Heart right ventricle (tissue), 16 donors: ENCODE data around the gene CATSPERE. TPM values are rescaled to one million over a fixed set of nuclear protein-coding genes. Genes with fewer than 3 reads are reported as not detected.
A peak's percentile ranks its signal among the peaks of the same experiment; 100 is the strongest.

ENCODE experiments used
- ATAC-seq, 8 donors: fragments of 200-7000 bp; cut with Tn5 transposase; one replicate each; pipeline ENCODE4 v1.9.1; 2020; ENCODE audit warnings: mild to moderate bottlenecking in 8 of 8, moderate library complexity in 8 of 8, moderate number of reproducible peaks in 1 of 8
- DNase-seq, 2 donors: peaks; one replicate each; pipeline ENCODE4 v3.0.0-alpha.2; 2020
- H3K27ac ChIP-seq, 10 donors: fragments of 200-600 bp; sonication (generic) in 2 of 10; one replicate each; pipeline versions ENCODE4 v1.5.0 to v1.8.0; 2020 to 2022; ENCODE audit warnings: mild to moderate bottlenecking in 3 of 10
- H3K27me3 ChIP-seq, 7 donors: fragments of 200-600 bp; one replicate each; pipeline ENCODE4 v1.8.0; 2021 to 2022; ENCODE audit warnings: mild to moderate bottlenecking in 2 of 7
- H3K36me3 ChIP-seq, 9 donors: fragments of 200-600 bp; sonication (generic) in 1 of 9; one replicate each; pipeline versions ENCODE4 v1.5.0 to v1.8.0; 2020 to 2022; ENCODE audit warnings: mild to moderate bottlenecking in 2 of 9
- H3K4me1 ChIP-seq, 9 donors: fragments of 200-600 bp; sonication (generic) in 1 of 9; one replicate each; pipeline versions ENCODE4 v1.5.0 to v1.8.0; 2020 to 2022; ENCODE audit warnings: mild to moderate bottlenecking in 4 of 9
- H3K4me3 ChIP-seq, 10 donors: fragments of 200-600 bp; sonication (generic) in 2 of 10; one replicate each; pipeline versions ENCODE4 v1.5.0 to v1.8.0; 2020 to 2022; ENCODE audit warnings: mild to moderate bottlenecking in 7 of 10, moderate library complexity in 2 of 10
- H3K9me3 ChIP-seq, 11 donors: fragments of 200-600 bp in 10 of 11; sonication (generic) in 2 of 11; one replicate each; pipeline versions ENCODE4 v1.5.0 to v1.8.0; 2013 to 2022; ENCODE audit warnings: mild to moderate bottlenecking in 2 of 11, control low read depth in 1 of 11, moderate library complexity in 1 of 11
- CTCF ChIP-seq, 9 donors: fragments of 200-600 bp; sonication (generic) in 2 of 9; IDR thresholded peaks; one replicate each; pipeline versions ENCODE4 v1.5.0 to v1.8.0; 2021 to 2022; ENCODE audit warnings: antibody characterized with exemption in 9 of 9, mild to moderate bottlenecking in 5 of 9, moderate library complexity in 1 of 9
- WGBS, 2 donors: extraction: QIAGEN DNeasy Blood & Tissue Kit; methylation state at CpG; one replicate each; pipeline ENCODE4 v1.1.7; 2013; ENCODE audit warnings: inconsistent platforms in 1 of 2; 5-methylcytosine and 5-hydroxymethylcytosine counted together
- intact Hi-C, 10 donors: fragments of 100-400 bp; cut with DNase I; formaldehyde crosslinking; loops; one replicate each; pipeline versions ENCODE4 v1.11.1 to v1.14.2; 2022
- polyA plus RNA-seq, 2 donors: library from polyadenylated mRNA; stranded (reverse); fragments of 200-250 nt; gene quantifications; one replicate each; pipeline ENCODE4 v1.2.3, GENCODE V29; 2013
- total RNA-seq, 10 donors: library from RNA; stranded (reverse); fragmentation: NEBNext Ultra II Directional in 3 of 10; extraction: Animal tissue kit (Norgen Biotek cat#: 25700) in 3 of 10; gene quantifications; one replicate each; pipeline versions ENCODE4 v1.2.1 to v1.2.4, GENCODE V29; 2021 to 2023
- donor health status: Arrhythmogenic right ventricular cardiomyopathy.
- donor health status: ischemic (EF 13 %, LVEDD 7.1; RV severe dilation, severe dysfunction).
- donor health status: healthy with polysubstance abuse.
- donor health status: DM: no; HTN: yes; CAD: no.
- donor health status: DM: no; HTN: no; CAD: no.
- donor health status: ischemic (EF 25% LVEDD 6.9; RV normal size, moderate dysfunction).
- donor health status: ischemic (EF 25% LVEDD 5.7; RV mildly dilated, moderate dysfunction).
- donor health status: healthy.
- donor health status: DM: yes; HTN: yes; CAD: no.
- donor health status: Ischemic cardiomyopathy.
- donor health status: ischemic (EF 35%, LVEDD 5.7; RV mildly dilated, moderate dysfunction).
- donor health status: nonischemic (EF 11% LVEDD 7.7; RV severe dilation, severe dysfunction).
- donor health status: DM: yes; HTN: yes; CAD: no.
- donor health status: PGD.
- donor health status: ischemic (EF 29% LVEDD 5.4; RV normal size, mild dysfunction).
- donor health status: nonischemic (EF 23%, LVEDD 6.1; RV moderate dilation, normal function).

CATSPERE gene
- total and polyA plus RNA-seq, 12 donors = 0.07 to 0.83 (median 0.26) TPM; not detected in 1

- intact Hi-C loops = no loop called here
- WGBS, 2 donors = 36 to 40% methylated on average over 1 of the region's 1 CpG
- H3K27ac ChIP-seq = peak overlapping the region in 2 of 10 donors; percentile 6 to 50
- DNase-seq = no peak
- no peak for ATAC-seq
- H3K9me3 ChIP-seq = no peaks in the 10 kb centered on the region
- H3K4me3 ChIP-seq = no peak overlapping the region
- no peaks in the 10 kb centered on the region for H3K27me3 ChIP-seq
- peaks cover 3 to 49% (median 24%) of the 10 kb centered on the region in 9 donors for H3K4me1 ChIP-seq
- TF ChIP-seq CTCF (IDR thresholded peaks at IDR 0.05) = no peak
- peaks cover 0 to 6% (median 0%) of the 10 kb centered on the region in 9 donors for H3K36me3 ChIP-seq
Measured at GRCh38 chr1:244444854-244445253, 16.2 kb upstream of the CATSPERE start.

DNA sequence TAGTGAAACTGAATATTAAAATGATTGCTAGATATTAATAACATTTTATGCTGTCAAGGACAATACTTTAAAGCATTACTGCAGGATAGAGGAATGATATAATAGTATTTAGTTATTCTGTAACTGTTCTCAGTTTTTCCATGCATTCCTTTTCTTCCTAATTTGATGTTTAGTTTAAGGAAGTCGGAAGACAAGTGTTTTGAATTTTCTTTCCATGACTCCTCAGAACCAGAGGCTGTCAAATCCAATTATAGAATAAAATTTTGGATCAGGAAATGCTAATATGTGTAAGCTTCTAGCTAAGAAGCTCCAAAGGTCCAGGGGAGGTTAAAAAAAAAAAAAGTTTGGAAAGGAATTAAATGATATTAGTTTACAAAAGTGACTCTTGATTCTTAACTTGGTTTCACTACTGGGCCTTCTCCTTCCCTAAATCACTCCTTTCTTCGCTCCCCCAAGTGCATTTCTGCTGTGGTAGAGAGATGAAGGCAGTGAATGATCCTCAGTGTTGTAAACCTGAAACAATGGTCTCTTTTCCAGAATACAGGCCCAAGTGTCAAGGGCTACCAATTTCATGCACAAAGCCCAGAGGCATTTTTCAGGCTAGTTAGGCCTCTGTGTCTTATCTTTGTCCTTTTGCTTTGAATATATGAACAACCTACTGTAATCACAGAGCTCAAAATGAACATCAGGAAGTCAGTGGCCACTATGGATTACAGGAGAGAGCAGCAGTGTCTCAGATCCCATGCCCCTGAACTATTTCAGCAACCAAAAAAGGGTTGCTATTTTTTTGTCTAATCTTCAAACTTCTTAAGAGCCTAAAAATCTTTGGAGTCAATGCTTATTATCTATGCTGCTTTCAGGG lies 15.5 kb upstream of the CATSPERE start:
- ATAC-seq (no peak), DNase-seq (no peak)
- no peaks in the 10 kb centered on the region for H3K9me3 ChIP-seq
- peak overlapping the region in 3 of 10 donors; percentile 6 to 50 (median 37) for H3K27ac ChIP-seq
- H3K4me3 ChIP-seq = no peak overlapping the region
- intact Hi-C loops = no loop called here
- peaks cover 10 to 55% (median 30%) of the 10 kb centered on the region in 9 donors for H3K4me1 ChIP-seq
- 75 to 76% methylated on average over 2 of the region's 2 CpGs for WGBS, 2 donors
- H3K27me3 ChIP-seq = no peaks in the 10 kb centered on the region
- TF ChIP-seq CTCF (IDR thresholded peaks at IDR 0.05) = no peak
- peaks cover 0 to 6% (median 0%) of the 10 kb centered on the region in 9 donors for H3K36me3 ChIP-seq

DNA sequence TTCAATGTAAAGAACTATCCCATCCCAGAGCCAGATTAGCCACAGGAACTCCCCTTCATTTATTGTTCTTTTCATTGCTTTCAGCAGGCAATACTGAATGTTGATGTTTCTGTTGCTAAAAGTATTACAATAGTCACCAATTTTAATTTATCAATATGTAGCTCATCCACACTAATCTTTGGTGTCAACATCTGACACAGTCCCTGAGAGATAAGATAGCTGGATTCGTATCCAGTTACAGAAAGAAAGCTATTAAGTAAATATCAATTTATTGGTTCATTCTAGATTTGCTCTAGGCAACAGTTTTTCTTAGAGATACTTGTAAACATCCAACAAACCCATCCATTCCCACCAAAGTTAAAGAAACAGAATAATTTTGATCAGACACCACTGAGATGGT lies 14.0 kb upstream of the CATSPERE start:
- no peak for TF ChIP-seq CTCF (IDR thresholded peaks at IDR 0.05)
- intact Hi-C loops = no loop called here
- H3K27me3 ChIP-seq = no peaks in the 10 kb centered on the region
- H3K36me3 ChIP-seq = peaks cover 0 to 6% (median 0%) of the 10 kb centered on the region in 9 donors
- H3K4me1 ChIP-seq = peaks cover 10 to 56% (median 30%) of the 10 kb centered on the region in 9 donors
- no peak overlapping the region for H3K4me3 ChIP-seq
- ATAC-seq (no peak), DNase-seq (no peak)
- 62 to 76% methylated on average over 1 of the region's 1 CpG for WGBS, 2 donors
- H3K9me3 ChIP-seq = no peaks in the 10 kb centered on the region
- H3K27ac ChIP-seq = no peak overlapping the region

DNA sequence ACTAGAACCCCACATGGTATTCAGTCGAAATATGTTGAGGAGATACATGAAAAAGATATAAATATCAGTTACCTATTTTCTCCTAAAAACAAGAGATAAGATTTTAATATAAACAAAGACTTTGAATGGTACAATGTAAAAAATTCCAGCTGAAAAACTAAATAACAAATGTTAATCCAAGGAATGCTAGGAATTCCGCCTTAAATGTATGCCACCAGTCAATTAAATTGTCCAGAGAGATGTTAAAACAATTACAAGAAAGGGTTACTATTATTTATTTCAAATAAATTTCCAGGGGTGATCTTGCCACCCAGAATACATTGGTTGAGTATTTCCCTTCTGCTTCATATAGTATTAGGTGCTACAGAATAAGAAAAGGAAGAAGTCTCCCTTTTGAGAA lies 13.5 kb upstream of the CATSPERE start:
- intact Hi-C loops = no loop called here
- 95 to 96% methylated on average over 2 of the region's 2 CpGs for WGBS, 2 donors
- H3K27ac ChIP-seq = no peak overlapping the region
- DNase-seq (no peak), ATAC-seq (no peak)
- H3K9me3 ChIP-seq = no peaks in the 10 kb centered on the region
- H3K36me3 ChIP-seq = peaks cover 0 to 6% (median 0%) of the 10 kb centered on the region in 9 donors
- peaks cover 10 to 60% (median 32%) of the 10 kb centered on the region in 9 donors for H3K4me1 ChIP-seq
- no peak overlapping the region for H3K4me3 ChIP-seq
- no peaks in the 10 kb centered on the region for H3K27me3 ChIP-seq
- TF ChIP-seq CTCF (IDR thresholded peaks at IDR 0.05) = no peak
